Subcutaneous preadipocyte (primary cell): ENCODE results near the gene DPY19L2. TPM values are rescaled to one million over a fixed set of nuclear protein-coding genes. Genes with fewer than 3 reads are reported as not detected.

Experiments used
- total RNA-seq: library from RNA; depleted of rRNA; stranded (reverse); fragments of >200 nt; gene quantifications from 2 replicates; pipeline ENCODE4 v1.2.3, GENCODE V29; 2012

Gene DPY19L2
- 0.37 and 1.6 TPM in 2 replicates for total RNA-seq

DNA sequence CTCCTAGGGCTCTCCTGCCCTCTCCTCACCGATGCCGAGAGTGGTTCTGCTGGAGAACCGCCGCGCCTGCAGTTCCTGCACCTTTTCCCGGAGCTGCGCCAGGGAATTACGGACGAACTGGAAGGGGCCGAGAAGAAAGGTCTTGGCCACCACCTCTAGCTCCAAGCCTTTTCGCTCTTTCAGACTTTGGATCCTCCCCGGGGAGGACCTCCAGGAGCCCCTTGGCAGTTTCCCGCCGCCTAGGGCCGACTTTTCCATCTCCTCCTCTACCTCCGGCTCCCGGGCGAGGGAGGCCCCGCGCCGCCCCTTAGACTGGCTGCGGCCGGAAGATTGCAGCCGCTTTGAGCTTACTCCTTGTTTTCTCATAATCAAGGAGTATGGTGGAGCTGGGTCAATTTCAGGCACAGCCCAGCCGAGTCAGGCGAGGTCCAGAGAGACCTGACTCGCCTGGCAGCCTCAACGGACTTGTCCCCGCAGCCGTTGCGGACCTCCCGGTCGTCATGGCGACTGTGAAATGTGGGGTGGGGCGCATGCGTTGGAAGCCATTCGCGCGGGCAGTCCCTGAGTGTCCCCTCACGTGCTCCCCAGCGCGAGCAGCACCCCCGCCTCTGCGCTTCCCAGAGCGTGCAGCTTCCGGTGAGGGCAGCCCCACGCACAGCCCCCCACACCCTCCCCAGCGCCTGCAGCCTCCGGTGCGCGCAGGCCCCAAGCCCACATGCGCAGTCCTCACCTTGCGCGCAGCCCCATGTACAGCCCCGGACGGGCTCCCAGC is at the start of gene DPY19L2:
DPY19L2 (minus strand) TSS at position 466 of the 772 bp plus-strand sequence; CDS start at position 366, 100 bp downstream.

Other genes starting within 250 kb of the DPY19L2 start
- 14.0 and 15.6 TPM in 2 replicates for gene RXYLT1, start 111.4 kb upstream of the DPY19L2 start, total RNA-seq
- gene SRGAP1, start 176.2 kb upstream of the DPY19L2 start, total RNA-seq, result 32.3 and 45.5 TPM in 2 replicates